ENCODE results near the gene OR52L1. TPM values are rescaled to one million over a fixed set of nuclear protein-coding genes. Genes with fewer than 3 reads are reported as not detected.

The OR52L1 gene
- total and polyA plus RNA-seq, 9 of the 15 experiments (the other 6 are each of a cell fraction or from before 2014, with no cell fraction given) = not detected

- no peak for TF ChIP-seq ZNF717 (CRISPR knock-in tag; IDR thresholded peaks at IDR 0.05)
These were observed at the start of gene OR52L1 (continued) for GRCh38 chr11:5986885-5987284.

- TF ChIP-seq HDAC8 (tag; IDR thresholded peaks at IDR 0.05) = no peak
- TF ChIP-seq NFE2 (IDR thresholded peaks at IDR 0.05; ENCODE audit: low read depth) = no peak
- no peak for TF ChIP-seq ZNF408 (CRISPR knock-in tag; IDR thresholded peaks at IDR 0.05; ENCODE audit: low read depth)
- no peak for TF ChIP-seq ZBTB43 (CRISPR knock-in tag; IDR thresholded peaks at IDR 0.05)
- TF ChIP-seq PRPF4 (IDR thresholded peaks at IDR 0.05; ENCODE audit: insufficient read depth, low read depth, low read length, poor library complexity, severe bottlenecking) = no peak
- TF ChIP-seq ZNF174 (CRISPR knock-in tag; IDR thresholded peaks at IDR 0.05) = no peak
- H3K79me2 ChIP-seq (ENCODE audit: control insufficient read depth, insufficient read depth, low read length) = no peaks in the 10 kb centered on the region
- H3K9me1 ChIP-seq (ENCODE audit: control insufficient read depth, insufficient read depth, low read length) = no peaks in the 10 kb centered on the region
- in situ Hi-C loops (cut with MboI) (no loop called here), intact Hi-C loops (cut with micrococcal nuclease) (no loop called here)
- no peaks in the 10 kb centered on the region for H4K20me1 ChIP-seq (replicated peaks; ENCODE audit: control insufficient read depth, insufficient read depth, low read length)
- H3K9ac ChIP-seq (ENCODE audit: insufficient read depth in 1 of 2, low read depth in 2 of 2, low read length in 2 of 2) = no peak within 1 kb of the TSS
- H3K4me2 ChIP-seq (ENCODE audit: insufficient read depth, low read length) = no peak within 1 kb of the TSS
- WGBS (ENCODE audit: insufficient coverage, low coverage, missing lambda C conversion rate) = 0% methylated on average over 1 of the region's 1 CpG
- H2AFZ ChIP-seq (ENCODE audit: low read depth, low read length) = no peak within 1 kb of the TSS
- DNase-seq (ENCODE audit: extremely low read depth in 1 of 4, low spot score in 3 of 4) (no peak), FAIRE-seq (no peak), ATAC-seq (no peak)
- H3K36me3 ChIP-seq (ENCODE audit: control insufficient read depth, insufficient read depth, low read length) = no peaks in the 10 kb centered on the region
- no peak within 1 kb of the TSS for H3K4me3 ChIP-seq
- no TSS peak for BruUV-seq (replicated peaks)
- H3K27ac ChIP-seq (ENCODE audit: extremely low read depth, low read depth, low read length) = no peak within 1 kb of the TSS
- no peaks in the 10 kb centered on the region for H3K27me3 ChIP-seq (ENCODE audit: control insufficient read depth in 2 of 2, insufficient read depth in 2 of 2, low read length in 2 of 2)
- H3K4me1 ChIP-seq (replicated peaks in 1 of 2; ENCODE audit: control insufficient read depth in 2 of 2, insufficient read depth in 2 of 2, low read length in 2 of 2) = no peaks in the 10 kb centered on the region
- no peaks in the 10 kb centered on the region for H3K9me3 ChIP-seq (replicated peaks; ENCODE audit: control insufficient read depth, insufficient read depth, low read depth, low read length)
- POLR2A ChIA-PET = no interaction called here
- CTCF ChIA-PET (ENCODE audit: low intra/inter-chr PET ratio) = no interaction called here
These were observed 44.1 kb upstream of the OR52L1 start, which contains the start of gene OR56A1 for GRCh38 chr11:6030708-6031405. TSS of gene OR56A1 (minus strand) at chr11:6030758. CDS start at chr11:6027692, 3,066 bp downstream.

Measured in K562 (cell line).